HK-2 (cell line): ENCODE results near the gene KIZ.

Experiments
- DNase-seq: peaks from one replicate; pipeline ENCODE4 v3.0.0-alpha.2; 2018; ENCODE audit not compliant: unreplicated experiment

The KIZ gene

DNA sequence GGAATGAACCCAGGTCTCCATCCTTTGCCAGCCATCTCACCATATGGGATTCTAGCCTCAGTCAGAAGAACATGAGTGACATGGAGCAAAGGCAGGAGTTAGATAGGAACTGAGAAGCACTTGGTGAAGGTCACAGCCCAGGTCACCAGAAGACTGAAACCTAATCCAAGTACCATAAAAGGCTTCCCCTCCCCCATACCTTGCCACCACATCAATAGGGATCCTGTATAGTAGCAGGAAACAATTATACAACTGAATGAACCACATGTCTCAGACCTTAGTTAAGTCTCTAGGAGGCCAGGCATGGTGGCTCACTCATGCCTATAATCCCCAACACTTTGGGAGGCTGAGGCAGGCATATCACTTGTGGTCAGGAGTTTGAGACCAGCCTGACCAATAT, 49.6 kb downstream of the KIZ start:
- no peak for DNase-seq

- no peak for DNase-seq
Observed at GRCh38 chr20:21177767-21178166, 51.9 kb downstream of the KIZ start.

- no peak for DNase-seq
Observed at GRCh38 chr20:21179757-21180156, 53.9 kb downstream of the KIZ start.

DNA sequence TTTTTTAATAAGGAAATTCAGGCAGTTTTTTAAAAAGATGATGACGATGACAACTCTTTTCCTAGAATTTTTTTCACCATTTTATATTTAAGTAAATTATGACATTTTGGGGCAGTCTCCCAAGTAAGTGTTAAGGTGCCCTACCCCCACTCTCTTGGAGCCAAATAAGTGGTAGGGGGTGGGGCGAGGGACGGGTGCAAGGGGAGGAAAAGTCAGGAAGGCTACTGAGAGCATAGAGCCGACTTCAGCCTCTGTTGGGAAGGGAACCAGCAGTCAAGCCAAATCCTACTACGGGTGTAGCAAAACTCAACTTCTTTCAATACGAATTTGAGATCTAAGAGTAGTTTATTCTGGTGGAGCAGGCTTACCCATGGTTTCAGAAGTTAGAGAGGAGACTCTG, 54.4 kb downstream of the KIZ start:
- no peak for DNase-seq

DNA sequence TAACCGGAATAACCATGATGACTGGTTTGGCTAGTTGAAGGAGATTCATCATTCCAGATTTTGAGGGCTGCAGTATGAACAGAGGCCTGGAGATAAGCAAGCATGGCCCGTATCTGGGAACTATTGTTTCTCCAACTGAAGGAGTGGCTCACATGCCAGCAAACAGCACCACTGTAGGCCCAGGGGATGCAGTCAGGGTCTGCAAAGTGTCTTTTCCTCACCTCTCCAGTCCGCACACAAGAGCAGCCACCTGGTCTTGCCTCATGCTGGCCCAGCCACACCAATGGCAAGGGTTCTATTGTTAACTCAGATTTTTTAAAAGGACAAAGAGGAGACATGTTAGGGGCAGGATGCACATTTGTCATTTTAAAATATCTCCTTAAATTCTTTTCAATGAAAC, 55.1 kb downstream of the KIZ start:
- no peak for DNase-seq

GRCh38 chr20:21182832-21183563, 57.1 kb downstream of the KIZ start:
- no peak for DNase-seq

DNA sequence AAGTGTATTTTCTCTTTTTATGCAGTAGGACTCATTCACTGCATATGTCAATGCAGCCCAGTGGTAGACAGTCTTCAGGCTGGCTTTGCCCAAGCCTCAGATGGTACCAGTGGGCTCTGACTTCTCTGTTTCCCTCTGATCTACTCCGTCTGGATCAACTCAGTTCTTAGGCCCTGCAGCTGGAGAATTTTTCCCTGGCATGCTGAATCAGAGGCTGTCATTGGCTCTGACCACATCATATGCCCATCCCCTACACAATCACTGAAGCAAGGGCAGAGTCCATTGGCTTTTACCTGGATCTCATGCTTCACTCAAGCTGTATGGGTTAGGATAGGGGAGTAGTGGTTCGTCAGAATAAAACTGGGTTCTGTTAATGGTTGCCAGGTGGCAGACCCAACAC, 57.8 kb downstream of the KIZ start:
- DNase-seq: no peak

GRCh38 chr20:21184819-21185218, 58.9 kb downstream of the KIZ start:
- no peak for DNase-seq

- no peak for DNase-seq
Observed at GRCh38 chr20:21185849-21186248, 60.0 kb downstream of the KIZ start.

DNA sequence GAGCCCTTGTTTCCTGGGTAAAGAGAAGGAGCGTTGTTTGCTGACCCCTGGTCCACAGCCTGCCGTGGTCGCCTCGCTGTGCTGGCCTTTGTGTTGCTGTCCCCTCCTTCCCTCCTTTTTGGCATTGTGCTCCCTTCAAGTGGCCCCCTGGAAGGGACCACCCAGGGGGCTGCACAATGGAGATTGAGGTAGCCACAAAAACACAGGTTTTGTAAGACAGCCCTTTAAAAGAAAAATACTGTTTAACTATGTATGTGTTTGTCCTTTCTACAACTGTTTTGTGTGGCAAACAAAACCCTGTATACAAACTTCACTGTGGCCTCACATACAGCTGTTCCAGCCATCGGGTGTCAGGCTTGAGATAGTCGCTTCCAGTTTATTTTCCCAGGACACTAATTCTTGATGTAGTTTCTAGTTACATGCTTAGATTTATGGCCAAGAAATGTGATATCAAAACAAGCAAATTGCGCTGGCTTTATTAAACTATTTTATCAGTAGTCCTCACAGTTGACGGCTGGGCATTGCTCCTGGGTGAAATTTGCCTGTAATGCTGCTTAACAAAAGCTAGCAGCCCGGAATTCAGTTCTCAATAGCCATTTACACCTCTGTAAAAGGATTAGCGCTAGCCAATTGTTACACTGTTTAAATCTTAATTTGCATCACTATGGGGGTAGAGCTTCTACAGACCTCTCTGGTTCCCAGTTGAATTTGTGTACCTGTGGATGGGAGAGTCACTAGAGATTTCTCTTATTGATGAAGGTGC, 64.1 kb downstream of the KIZ start:
- DNase-seq: no peak

- no peak for DNase-seq
Observed at GRCh38 chr20:21190869-21191268, 65.0 kb downstream of the KIZ start.

DNA sequence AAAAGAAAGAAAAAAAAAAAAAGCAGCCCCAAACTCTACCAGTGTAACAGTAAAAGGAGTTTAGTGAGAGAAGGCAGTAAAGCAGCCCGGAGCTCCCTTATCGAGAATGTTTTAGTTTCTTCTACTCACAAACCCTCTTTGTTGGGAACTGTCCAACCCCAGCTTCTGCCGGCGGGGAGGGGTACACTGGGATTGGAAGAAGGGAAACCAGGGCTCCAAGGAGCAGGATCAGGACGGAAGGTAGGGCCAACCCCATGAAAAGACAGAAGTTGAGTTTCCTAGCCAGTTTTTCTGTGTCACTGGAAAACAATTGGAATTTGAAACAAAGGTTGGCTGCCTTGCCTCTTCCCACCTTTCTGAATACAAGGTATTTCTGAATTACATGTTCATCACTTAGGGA, 66.0 kb downstream of the KIZ start:
- DNase-seq: no peak

DNA sequence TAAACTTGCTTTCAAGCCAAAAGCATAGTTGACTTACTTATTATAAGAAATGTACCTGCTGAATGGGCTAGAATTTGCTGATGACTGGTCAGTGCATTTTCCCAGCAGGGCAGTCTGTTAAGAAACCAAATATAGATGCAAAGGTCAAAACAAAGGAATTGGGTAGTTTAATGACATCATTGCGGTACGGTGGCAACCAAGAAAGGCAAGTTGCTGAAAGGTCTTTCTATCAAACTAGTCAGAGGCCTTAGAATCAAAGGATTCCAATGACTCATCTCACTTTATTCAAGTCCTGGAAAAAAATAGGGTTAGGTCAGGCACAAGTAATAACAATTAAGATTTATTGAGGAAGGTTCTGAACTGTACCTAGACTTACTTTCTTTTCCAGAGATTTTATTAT, 76.4 kb downstream of the KIZ start:
- DNase-seq: no peak

GRCh38 chr20:21203088-21203656, 77.3 kb downstream of the KIZ start:
- no peak for DNase-seq

DNA sequence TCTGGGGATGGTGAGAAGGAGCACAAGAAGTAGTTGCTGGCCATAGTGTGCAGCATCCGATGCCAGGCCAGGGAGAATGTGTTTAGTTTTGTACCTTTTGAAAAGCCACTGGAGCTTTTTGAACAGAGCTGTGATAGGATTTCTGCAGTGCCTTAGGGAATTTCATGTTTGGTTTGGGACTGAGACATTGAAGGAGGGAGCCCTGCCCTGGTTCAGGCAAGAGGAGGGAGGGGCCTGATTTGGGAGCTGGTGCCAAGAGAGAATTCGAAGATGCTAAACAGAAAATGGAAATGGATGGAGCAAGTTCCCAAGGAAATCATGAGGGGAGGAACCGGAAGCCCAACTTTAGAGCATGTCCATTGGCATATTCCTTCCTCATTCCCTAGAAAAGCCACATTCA, 80.7 kb downstream of the KIZ start:
- no peak for DNase-seq

DNA sequence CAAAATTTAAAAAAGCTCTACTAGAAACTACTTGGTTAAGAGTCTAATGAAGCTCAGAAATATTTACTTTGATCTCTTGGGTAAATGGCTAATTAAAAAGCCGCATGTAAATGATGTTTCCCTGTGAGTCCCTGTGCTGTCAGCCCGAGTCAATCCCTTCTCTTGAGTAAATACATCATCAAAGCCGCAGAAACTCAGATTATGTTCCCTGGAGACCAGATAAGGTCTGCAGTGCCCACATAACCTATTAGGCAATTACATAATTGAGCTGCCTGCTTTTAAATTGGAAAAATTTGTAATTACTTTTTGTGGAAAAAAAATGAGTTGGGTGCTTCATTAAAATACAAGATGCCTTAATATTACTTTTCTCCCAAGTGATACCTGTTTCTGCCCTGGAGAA, 83.1 kb downstream of the KIZ start:
- no peak for DNase-seq

GRCh38 chr20:21209668-21210067, 83.8 kb downstream of the KIZ start:
- DNase-seq: no peak

- DNase-seq: no peak
Observed at GRCh38 chr20:21213691-21214090, 87.8 kb downstream of the KIZ start.

GRCh38 chr20:21214431-21214830, 88.5 kb downstream of the KIZ start:
- no peak for DNase-seq

DNA sequence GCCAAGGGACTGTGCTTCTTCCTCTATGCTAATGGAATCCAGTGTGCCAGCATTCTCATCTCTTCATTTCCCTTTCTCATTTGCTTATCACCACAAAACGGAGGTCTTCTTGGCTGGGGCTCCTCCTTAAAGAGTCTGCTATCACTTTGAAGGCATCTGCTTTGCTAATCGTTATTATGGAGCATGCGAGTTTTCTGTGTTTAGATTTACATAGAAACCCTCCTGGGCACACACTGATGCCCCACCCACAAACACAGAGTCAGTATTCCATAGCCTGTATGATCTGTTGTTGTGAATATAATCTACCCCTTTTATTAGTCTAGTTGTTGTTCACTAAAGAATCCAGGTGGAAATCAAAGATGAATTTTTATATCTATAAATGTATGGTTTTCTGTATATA, 93.8 kb downstream of the KIZ start:
- no peak for DNase-seq

DNA sequence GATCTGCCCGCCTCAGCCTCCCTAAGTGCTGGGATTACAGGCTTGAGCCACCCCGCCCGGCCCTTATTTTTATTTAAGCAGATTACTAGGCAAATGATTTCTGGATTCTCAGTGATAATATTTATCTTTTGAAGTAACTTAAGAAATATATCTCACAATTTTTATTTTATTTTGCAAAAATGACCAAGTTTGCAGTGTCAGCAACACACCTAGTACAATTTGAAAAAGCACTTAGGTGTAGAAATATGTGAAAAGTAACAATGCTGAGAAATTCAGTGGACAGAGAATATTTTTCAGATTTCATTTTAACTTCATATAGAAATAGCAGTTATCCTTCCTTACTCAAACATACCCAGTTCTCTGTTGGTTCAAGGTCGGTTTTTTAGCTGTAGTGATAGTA, 98.3 kb downstream of the KIZ start:
- no peak for DNase-seq

- no peak for DNase-seq
Observed at GRCh38 chr20:21225215-21225947, 99.5 kb downstream of the KIZ start.

DNA sequence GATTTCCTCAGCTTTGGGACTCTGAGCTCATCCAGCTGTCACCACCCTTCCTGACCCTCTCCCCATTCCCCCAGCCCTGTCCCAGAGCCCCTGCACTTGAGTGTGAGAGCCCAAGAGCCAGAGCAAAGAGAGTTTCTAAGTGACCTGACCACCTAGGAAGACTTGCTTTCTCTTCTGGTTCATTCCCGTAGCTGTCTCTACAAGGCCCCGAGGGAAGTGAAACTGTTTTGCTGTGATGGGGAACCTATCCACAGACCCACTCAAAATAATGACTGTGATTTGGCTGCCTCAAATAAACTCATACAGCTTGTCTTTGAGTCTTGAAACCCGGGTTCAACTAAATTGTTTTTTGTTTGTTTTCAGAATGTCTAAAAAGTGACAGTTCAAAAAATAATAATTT, 102.6 kb downstream of the KIZ start:
- DNase-seq: no peak
